GM19328 (cell line): ENCODE results near the gene BEND5.
A peak's percentile ranks its signal among the peaks of the same experiment; 100 is the strongest.

Experiments
- ATAC-seq: cut with Tn5 transposase; IDR thresholded peaks from one replicate; pipeline ENCODE4 v1.9.1; 2021; ENCODE audit warnings: mild to moderate bottlenecking, moderate library complexity; ENCODE audit not compliant: unreplicated experiment

The BEND5 gene

DNA sequence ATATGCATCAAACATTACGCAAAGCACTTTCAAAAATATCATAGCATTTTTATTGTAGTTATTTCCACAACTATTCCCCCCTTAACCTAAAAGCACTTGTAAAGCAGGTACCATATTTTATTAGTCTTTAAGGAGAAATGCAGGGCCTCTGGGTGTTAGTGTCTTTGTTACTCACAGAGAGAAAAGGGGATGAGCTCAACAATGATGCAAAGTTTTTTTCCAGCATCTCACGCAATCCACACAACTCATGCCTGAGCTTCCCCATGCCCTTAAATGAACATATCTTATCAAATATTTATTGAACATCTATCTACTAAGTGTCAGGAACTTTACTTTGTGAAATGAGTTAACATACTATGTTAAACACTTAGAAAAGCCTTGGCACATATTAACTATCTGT lies 50.6 kb downstream of the BEND5 start:
- ATAC-seq, result no peak

DNA sequence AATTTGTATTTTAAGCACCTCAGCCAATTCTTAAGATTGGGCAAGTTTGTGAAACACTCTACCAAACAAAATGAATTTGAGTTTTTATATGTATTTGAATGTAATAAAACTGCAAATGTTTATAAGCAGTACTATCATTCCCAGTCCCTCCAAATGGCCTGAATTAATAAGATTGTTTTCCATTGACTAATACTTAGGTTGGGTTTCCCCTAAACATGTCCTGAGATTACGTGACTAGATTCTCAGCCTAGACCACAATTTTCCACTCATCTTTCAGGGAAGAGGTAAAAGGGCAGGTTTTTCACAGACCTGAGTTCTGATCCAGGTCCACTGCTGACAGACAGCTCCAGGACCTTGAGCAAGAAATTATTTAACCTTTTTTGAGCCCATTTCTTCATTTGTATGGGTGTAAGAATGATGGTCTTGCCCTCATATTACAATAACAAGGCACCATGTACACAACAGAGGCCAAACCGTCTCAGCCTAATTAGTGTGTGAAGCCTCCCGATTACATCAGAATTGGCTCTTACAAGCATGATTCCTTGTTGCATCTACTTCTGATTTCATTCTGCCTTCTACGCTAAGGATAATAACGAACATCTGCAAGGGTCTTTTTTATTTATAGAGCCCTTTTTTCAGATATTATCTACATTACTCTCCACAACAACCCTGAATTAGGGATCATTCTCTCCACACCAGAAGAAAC lies 51.2 kb downstream of the BEND5 start:
- no peak for ATAC-seq

DNA sequence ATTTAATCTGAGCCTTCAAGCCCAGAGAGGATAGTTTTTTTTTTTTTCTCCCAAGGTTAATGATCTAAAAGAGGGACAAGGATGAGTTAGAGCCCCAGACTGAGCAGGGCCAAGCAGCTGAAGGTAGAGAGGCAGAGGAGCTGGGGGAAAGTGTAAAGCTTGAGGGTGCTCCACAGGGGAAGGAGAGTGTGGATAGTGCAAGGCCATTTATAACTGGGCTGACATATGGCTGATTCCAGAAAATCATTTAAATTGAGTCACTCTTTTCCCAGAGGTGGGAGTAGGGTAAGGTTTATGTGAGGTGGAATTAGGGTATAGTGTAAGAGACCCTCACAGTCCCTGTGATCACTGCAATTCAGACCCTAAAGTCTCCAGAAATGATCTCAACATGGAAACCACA lies 55.8 kb downstream of the BEND5 start:
- no peak for ATAC-seq

DNA sequence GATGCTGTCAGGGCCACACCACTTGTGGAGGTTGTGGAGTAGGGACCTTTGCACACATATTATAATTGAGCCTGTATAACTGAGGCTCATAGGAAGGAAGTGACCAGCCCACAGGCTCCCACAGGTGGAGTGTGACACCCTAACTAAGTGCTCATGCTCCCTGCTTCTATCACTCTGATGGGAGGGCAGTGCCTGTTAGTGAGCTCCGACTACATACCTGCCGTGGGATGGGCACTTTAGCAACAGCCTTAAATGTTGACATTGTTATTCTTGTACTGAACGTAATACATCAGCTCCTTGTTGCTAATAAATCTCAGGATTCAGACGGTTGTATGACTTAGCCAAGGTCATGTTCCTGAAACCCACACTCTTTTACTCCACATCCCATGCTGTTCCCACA lies 58.0 kb downstream of the BEND5 start:
- no peak for ATAC-seq

DNA sequence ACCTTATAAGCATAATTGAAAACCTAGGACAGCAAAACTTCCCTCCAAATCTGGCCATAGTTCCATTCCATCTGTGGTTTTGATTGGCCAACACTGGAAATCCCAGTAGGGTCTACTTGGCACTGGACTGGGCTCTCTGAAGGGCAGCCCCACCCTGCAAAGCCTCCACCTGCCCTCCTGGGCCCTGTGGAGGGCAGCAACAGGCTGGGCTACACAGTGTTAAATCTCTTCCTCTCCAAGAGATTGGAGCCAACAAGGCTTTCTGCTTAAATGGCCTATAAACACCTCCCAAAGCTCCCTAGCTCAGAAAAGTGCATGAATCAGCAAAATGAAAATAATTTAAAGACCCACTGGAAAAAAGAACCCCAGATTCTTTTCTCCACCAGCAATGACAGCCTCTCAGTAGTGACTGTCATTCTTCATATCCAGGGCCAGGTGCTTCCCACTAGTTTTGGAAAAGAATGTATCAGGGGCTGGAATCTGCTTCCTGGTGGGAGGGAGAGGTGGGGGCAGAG lies 58.5 kb downstream of the BEND5 start:
- ATAC-seq, result no peak

DNA sequence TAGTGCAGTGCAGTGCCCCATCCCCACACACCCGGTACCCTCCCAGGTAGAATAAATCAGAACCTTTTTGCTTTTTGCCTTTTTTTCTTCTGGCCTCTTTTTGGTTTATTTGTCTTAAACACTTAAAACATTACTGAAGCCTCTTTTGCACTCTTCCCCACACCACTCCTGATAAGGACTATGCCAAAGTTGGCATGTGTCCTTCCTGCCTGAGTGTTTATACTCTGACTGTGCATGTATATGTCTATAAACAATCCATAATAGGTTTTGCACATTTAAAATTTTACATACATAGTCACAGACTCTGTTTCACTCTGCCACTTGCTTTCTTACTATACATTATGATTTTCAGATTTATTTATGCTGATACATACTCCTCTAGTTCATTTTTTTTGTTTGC lies 59.6 kb downstream of the BEND5 start:
- ATAC-seq, result no peak

DNA sequence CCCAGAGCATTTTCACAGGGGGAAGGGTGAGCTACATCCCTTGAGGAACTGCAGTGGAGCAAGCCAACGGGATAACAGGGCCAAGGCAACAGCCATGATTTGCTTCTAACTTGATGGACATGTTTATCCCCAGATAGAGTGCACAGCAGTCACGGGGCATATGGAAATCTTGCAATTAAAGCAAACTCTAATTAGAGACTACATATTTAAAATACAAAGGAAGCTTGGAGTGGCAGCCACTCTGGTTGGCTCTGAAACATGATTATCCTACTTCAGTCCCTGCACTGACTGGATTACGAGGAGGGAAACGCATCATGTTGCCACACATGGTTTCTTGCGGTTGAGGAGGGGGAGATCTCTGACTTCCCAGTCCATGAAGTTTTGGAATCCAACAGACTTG lies 60.8 kb downstream of the BEND5 start:
- no peak for ATAC-seq

DNA sequence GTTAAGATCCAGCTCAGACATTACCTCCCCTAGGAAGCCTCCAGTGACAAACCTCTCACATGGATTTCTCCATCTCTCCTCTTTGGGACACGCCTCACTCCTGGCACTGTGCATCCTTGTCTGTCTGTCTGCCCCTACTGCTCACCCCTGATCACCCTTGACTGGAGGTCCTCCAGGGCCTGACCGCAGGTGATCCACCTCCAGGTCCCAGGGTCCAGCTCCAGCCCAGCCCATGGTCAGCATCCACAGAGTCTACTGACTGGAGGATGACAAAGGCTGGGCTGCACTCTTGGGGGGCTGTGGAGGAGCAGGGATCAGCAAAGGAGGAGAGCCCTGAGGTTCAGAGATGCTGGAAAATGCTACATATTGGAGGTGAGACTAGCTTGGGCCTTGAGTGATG lies 65.8 kb downstream of the BEND5 start:
- ATAC-seq, result no peak

DNA sequence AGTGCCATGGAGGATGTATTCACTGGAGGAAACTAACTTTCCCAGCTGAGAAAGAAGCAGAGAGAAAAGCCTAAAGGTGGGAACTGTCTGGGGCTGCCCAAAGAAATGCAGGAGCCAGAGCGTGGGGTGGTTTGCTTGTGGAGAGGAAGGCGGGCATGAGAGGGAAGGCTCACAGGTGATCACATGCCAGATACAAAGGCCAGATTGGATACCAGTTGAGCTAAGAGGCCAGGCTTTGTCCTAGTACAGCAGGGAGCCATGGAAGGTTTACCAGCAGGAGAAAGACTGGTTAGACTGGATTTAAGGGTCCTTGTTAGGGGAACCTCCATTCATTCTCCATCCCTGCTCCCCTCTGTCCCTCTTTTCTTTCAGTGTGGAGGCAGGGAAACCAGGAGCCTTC lies 66.4 kb downstream of the BEND5 start:
- no peak for ATAC-seq

DNA sequence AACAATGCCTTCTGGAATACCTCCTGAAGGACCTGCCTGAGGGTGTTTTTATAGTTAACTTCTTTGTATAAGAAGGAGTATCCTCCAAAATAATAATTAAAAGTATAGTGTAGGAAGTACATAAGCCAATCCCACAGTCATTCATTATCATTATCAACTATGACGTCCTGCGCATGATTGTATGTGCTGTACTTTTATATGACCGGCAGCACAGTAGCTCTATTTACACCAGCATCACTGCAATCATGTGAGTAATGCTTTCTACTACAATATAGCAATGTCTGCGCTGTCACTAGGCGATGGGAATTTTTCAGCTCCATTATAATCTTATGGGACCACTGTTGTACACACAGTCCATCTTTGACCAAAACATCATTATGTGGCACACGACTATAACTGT lies 72.0 kb downstream of the BEND5 start:
- ATAC-seq, result no peak

DNA sequence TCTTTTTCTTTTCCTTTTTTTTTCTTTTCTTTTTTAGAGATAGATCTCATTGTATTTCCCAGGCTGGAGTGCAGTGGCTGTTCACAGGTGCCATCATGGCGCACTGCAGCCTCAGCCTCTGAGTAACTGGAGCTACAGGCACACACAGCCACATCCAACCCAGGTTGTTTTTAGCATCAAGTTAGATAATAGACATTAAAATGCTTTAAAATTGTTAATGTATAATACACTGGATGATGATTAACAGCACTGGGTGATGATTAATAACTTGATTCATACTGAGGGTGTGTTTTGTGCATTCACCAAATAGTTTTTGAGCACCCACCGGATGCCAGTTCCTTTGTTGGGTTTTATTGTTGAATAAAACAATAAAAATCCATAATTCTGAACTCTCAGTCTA lies 75.2 kb downstream of the BEND5 start:
- no peak for ATAC-seq

DNA sequence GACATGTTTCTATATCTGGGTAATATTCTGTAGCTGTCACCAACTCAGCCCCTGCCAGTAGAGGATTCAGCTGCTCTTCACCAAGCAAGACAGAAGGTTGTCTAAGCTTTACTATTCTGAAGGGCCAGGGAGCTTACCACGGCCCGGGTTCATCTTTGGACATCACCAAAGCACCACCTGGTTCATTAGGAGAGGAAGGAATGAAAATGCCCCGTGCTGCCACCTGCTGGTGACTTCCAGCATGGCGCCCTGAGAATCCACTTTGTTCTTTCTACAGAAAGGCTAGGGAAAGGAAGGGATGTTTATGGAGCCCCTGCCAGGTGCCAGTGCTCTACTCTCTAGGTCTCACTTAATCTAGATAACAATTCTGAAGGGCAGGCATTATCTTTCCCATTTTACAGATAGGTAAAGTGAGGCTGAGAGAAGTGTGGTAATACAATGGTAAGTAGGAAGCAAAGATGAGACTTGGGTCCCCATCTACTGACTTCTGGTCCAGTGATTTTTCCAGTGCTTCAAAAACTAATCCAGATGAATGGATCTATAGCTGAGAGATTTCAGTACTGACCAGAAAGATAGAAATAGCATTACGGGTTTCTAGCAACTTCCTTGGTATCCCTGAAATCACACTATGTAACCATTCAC lies 79.5 kb downstream of the BEND5 start:
- no peak for ATAC-seq

DNA sequence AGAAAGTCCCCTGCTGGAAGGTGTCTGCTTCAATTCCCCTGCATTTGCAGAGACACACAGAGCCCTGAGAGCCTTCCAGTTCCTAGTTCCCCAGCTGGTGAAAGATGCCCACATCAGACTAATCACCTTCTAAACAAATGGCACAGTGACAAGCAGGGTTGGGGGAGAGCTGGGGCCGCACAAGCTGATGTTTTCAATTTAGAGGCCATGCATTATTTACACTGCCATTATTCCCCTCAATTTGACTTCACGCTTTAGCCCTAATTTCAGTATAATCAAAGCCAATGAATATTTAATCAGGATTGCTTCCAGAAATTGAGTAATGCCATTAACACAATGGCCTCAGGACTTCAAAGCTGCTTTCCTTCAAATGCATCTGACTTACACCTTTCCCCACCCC lies 81.5 kb downstream of the BEND5 start:
- ATAC-seq, result no peak

DNA sequence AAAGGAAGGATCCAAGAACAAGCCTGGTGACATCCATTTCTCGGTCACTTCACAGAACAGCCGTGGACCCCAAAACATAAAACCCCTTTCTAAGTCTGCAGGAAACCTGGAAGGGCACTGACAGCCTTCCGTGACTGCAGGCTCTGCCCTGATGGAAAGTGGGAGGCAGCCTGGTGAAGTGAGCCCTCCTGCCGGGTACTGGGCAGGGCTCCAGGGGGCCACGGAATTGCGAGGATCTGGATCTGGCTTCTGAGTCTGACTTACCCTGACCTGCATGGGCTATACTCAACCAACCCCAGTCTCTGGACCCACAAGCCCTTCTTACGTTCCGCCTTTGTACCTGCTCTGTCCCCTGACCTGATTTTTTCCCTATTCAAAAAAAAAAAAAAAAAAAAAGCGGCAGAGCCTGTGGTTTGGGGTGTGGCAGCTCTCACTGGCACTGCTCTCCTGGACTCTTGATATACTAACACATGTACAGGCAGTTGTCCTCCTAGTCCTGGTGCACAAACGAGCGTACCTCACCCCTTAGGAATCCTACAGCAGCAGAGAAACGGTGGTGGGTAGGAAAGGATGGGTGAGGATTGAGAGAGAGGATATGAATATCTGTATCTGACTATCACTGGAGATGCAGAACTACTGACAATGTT lies 82.9 kb downstream of the BEND5 start:
- ATAC-seq, result no peak

DNA sequence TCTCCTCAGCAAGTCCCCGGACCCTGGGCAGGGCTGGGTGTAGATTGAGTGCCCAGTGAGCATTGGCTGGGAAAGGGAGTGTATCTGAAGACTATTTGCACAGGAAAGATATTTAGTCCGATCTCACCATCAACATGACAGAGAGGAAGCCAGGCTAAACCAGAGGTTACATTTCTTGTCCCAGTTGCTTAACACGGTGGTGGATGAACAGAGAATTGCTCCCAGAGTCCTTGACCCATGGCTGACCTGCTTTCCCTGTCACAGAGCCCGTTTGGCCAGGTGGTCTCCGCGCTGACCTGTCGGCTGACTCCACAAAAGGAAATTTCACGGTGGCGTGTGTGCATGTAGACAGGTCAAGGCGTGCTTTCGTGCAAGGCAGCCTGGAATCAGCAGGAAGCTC lies 83.5 kb downstream of the BEND5 start:
- no peak for ATAC-seq

DNA sequence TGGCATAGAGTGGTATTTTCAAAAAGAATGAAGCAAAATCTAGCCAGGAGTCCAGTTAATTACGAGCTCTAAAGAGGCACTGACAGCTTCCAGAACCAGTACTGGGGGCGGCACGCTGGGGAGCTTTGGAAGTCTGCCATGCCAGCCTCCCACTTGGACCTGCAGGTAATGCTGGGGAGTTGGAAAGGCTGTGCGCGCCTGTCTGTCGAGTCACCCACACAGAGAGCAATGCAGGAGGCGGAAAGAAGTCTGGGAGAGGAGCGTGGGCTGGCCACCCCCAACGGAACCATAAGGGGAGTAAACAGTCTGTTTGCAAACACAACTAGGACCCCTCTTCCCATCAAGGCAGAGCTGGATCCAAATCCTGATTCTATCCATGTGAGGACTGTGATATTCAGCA lies 84.5 kb downstream of the BEND5 start:
- no peak for ATAC-seq

DNA sequence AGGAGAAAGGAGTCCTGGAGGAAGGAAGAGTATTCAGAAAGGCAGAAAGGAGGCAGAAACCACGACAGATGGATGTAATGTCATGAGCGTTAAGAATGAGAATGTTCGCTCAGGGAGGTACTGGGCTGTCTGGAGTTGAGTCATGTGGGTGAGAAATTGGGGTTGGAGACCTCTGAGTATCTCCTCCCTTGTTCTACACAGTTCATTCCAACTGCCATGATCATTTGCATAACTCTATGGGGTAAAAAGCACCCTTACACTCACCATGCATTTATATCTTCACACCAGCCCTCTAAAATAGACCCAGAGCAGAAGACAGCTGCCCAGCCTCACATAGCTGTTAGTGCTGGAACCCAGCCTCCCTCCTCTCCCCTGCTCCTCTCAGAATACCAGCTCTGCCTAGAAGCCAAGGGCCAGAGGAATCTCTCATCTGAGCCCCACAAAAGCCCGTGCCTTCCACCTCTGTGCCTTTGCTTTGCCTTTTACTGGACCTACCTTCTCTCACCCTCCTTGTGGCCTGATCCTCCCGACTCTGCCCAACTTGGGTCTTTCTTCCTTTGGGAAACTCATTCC lies 85.2 kb downstream of the BEND5 start:
- ATAC-seq, result peak; percentile 55

DNA sequence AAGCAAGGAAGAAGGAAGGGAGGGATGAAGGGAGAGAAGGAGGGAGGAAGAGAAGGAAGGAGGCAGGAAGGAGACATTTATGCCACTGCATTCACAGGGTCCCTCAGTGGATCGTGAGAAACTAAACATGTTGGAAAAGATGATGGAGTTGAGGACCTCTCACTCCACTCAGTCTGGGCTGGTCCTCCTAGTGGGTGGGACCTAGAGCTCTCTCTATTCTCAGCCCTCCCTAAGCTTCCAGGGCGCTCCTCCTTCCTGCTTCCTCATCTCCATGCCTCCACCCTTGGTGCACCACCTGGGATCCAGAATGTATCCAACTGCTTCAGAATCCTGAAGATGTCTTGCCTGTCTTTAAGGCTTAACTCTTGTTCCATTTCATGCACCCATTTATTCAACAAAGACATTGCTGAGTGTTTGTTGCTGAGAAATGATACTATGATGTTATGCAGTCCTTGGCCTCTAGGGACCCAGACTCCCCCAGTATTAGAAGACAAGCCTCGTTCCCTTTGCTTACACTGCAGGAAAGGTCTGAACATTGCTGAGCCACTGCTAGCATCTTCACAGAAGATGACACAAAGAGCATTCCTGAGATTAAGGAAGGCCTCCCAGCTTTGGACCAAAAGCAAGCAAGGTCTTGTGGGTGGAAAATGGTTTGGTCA lies 88.5 kb downstream of the BEND5 start:
- no peak for ATAC-seq

DNA sequence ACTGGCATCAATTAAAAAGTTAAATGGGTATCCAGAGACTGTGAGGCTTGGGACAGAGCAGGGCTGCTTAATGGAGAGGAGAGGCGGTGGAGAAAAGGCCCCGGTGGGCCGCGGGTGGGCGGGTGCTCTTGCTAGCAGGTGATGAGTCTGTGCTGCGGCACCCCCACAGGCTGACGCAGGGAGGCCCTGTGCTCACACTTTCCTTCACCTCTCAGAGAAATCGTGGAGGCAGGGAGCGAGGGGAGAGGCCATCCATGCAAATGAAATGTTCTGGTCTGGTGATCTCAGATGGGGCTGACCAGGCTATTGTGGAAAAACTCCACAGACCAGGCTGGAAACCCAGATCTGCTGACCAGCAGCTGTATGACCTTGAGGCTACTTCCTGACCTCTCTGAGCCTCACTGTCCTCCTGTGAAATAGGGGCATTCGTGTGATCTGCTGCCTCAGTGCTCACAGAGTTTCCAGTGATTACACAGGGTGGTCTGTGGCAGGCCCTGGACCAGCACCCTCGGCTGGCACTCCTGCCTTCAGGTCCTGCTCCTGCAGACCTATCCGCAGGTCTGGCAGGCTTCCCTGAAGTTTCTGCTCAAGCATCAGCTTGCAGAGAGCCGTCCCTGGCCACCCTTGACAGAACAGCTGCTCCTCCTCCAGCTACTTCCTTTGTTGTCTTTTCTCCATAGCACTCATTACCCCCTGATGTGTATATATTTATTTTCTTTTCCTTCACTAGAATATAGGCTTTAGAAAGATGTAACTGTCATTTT lies 89.2 kb downstream of the BEND5 start:
- no peak for ATAC-seq

DNA sequence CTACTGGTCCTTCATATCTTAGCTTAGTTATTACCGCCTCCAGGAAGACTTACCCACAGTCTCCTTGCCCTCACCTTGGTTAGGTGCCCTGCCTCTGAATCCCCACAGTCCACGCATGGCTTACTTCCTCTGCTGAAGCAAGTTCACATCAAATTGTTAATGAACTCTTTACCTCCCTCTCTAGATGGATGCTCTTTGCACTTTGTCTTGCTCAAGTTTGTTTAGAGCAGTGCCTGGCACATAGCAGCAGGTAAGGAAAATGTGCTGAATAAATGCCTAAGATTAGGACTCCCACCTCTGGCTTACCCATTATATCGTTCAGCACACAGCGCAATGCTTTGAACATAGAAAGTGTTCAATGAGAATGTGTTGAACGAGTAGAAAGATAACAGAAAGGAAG lies 90.5 kb downstream of the BEND5 start:
- ATAC-seq, result no peak

DNA sequence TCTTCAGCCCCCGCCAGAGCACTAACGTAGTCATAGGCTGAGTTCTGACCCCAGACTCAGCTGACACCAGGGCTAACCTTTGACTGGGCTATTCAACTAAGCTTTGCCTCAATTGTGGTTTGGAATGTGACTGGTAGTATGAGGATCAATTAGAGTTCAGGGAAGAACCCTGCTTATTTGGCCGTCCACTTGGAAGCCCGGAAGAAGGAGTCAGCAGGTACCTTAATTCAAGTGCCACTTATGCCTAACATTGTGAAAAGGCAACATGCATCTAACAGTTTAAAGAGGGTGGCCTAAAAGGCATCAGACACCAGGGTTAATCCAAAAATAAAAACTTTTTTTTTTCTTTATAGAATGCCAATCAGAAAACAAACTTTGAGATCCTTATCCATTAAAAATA lies 92.3 kb downstream of the BEND5 start:
- ATAC-seq, result no peak
